Upper lobe of right lung (tissue), 1 donor: ENCODE data around the gene CCDC50. TPM values are rescaled to one million over a fixed set of nuclear protein-coding genes. Genes with fewer than 3 reads are reported as not detected.

Experiments
- ATAC-seq: fragments of 200-7000 bp; cut with Tn5 transposase; one replicate; pipeline ENCODE4 v1.9.1; 2020; ENCODE audit warnings: mild to moderate bottlenecking, moderate library complexity
- DNase-seq: peaks from one replicate; pipeline ENCODE4 v3.0.0-alpha.2; 2020
- H3K27ac ChIP-seq: fragments of 200-600 bp; one replicate; pipeline ENCODE4 v1.8.0; 2022
- H3K27me3 ChIP-seq: fragments of 200-600 bp; one replicate; pipeline ENCODE4 v1.8.0; 2022; ENCODE audit warnings: mild to moderate bottlenecking
- H3K36me3 ChIP-seq: fragments of 200-600 bp; one replicate; pipeline ENCODE4 v1.8.0; 2022
- H3K4me1 ChIP-seq: fragments of 200-600 bp; one replicate; pipeline ENCODE4 v1.8.0; 2022
- H3K4me3 ChIP-seq: fragments of 200-600 bp; one replicate; pipeline ENCODE4 v1.8.0; 2022; ENCODE audit warnings: mild to moderate bottlenecking
- H3K9me3 ChIP-seq: fragments of 200-600 bp; one replicate; pipeline ENCODE4 v1.8.0; 2022
- intact Hi-C: fragments of 100-400 bp; cut with DNase I; formaldehyde crosslinking; loops from one replicate; pipeline ENCODE4 v1.11.0; 2022
- total RNA-seq: library from RNA; stranded (reverse); fragmentation: NEBNext Ultra II Directional; extraction: Animal tissue kit (Norgen Biotek cat#: 25700); gene quantifications from one replicate; pipeline ENCODE4 v1.2.1, GENCODE V29; 2021
- TF ChIP-seq, protein P1 (sequence below): fragments of 200-600 bp; IDR thresholded peaks from one replicate; pipeline ENCODE4 v1.8.0; 2022; ENCODE audit warnings: antibody characterized with exemption
- donor health status: DM: no; HTN: yes; CAD: no; lungs with severe emphysema.

CCDC50 gene
- total RNA-seq, 1 donor from 2014 or later: 73.2 TPM

DNA sequence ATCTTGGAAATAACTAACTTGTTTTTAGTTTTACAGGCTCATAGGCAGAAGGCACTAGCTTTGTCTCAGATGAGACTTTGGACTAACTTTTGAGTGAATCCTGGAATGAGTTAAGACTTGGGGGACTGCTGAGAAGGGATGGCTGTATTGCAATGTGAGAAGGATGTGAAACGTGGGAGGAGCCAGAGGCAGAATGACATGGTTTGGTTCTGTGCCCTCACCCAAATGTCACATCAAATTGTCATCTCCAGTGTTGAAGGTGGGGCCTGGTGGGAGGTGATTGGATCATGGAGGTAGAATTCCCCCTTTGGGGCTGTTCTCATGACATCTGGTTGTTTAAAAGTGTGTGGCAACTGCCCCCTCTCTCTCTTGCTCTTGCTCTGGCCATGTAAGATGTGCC lies 28.8 kb upstream of the CCDC50 start:
- H3K27me3 ChIP-seq: no peaks in the 10 kb centered on the region
- TF ChIP-seq, protein P1, sequence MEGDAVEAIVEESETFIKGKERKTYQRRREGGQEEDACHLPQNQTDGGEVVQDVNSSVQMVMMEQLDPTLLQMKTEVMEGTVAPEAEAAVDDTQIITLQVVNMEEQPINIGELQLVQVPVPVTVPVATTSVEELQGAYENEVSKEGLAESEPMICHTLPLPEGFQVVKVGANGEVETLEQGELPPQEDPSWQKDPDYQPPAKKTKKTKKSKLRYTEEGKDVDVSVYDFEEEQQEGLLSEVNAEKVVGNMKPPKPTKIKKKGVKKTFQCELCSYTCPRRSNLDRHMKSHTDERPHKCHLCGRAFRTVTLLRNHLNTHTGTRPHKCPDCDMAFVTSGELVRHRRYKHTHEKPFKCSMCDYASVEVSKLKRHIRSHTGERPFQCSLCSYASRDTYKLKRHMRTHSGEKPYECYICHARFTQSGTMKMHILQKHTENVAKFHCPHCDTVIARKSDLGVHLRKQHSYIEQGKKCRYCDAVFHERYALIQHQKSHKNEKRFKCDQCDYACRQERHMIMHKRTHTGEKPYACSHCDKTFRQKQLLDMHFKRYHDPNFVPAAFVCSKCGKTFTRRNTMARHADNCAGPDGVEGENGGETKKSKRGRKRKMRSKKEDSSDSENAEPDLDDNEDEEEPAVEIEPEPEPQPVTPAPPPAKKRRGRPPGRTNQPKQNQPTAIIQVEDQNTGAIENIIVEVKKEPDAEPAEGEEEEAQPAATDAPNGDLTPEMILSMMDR: no peak
- no peaks in the 10 kb centered on the region for H3K9me3 ChIP-seq
- intact Hi-C loops: no loop called here
- H3K36me3 ChIP-seq: no peaks in the 10 kb centered on the region
- no peak overlapping the region for H3K27ac ChIP-seq
- ATAC-seq (no peak), DNase-seq (no peak)
- no peak overlapping the region for H3K4me3 ChIP-seq
- no peaks in the 10 kb centered on the region for H3K4me1 ChIP-seq

DNA sequence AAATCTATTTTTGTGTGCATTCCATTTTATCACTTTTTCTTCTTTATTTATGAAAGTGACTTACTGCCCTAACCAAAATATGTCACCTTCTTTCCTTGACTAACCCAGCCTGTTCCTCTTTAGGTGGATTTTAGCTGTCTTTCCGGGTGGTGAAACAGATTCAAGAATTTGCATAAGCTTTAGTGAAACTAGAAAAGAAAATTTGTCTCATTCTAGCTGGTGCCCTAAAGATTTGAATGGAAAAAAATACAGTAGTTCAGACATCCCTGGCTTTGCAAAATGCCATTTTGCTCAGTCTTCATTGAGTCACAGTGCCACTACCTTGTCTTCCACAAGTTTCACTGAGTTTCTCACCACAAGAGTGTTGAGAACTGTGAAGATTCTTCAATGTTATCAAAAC lies 28.2 kb upstream of the CCDC50 start:
- Histone ChIP-seq H3K36me3 (no peaks in the 10 kb centered on the region), H3K27ac (no peak overlapping the region), H3K4me1 (no peaks in the 10 kb centered on the region), H3K27me3 (no peaks in the 10 kb centered on the region), H3K9me3 (no peaks in the 10 kb centered on the region), H3K4me3 (no peak overlapping the region)
- no peak for ATAC-seq
- TF ChIP-seq, protein P1: no peak
- no peak for DNase-seq
- intact Hi-C loops: no loop called here

DNA sequence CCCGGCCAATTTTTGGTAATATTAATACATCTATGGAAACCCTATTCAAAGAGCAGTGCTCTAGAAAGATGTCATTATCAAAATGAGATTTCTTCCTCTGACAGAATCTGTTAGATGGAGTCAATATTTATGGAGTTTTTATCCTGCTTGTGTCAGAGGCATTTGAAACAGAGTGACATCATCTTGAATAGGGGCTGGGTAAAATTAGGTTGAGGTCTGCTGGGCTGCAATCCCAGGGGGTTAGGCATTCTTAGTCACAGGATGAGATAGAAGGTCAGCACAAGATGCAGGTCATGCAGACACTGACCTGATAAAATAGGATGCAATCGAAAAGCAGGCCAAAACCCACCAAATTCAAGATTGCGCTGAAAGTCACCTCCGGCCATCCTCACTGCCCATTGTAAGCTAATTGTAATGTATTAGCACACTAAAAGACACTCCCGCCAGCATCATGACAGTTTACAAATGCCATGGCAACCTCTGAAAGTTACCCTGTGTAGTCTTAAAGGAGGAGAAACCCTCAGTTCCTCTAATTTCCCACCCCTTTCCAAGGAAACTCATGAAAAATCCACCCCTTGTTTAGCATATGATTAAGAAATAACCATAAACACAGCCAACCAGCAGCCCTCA lies 27.3 kb upstream of the CCDC50 start:
- no peaks in the 10 kb centered on the region for H3K27me3 ChIP-seq
- DNase-seq (no peak), ATAC-seq (no peak)
- TF ChIP-seq, protein P1: no peak
- no peak overlapping the region for H3K27ac ChIP-seq
- no peak overlapping the region for H3K4me3 ChIP-seq
- H3K4me1 ChIP-seq: no peaks in the 10 kb centered on the region
- intact Hi-C loops: no loop called here
- no peaks in the 10 kb centered on the region for H3K9me3 ChIP-seq
- no peaks in the 10 kb centered on the region for H3K36me3 ChIP-seq

DNA sequence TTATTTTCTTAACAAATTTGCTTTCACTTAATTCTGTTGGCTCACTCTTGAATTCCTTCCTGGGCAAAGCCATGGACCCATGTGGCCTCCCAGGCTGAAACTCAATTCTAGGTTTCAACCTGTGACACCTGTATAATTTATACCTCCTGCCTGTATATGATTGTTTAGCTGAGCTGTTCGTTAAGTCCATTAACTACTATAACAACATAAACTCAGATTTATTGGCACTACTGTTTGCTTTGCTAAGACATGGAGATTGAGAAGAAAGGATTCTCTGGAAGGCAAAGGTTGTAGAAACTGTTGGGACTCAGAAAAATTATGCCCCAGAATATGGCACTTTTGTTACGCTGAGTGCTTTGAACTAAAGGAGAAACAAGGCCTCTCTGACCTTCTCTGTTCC lies 26.7 kb upstream of the CCDC50 start:
- ATAC-seq: no peak

DNA sequence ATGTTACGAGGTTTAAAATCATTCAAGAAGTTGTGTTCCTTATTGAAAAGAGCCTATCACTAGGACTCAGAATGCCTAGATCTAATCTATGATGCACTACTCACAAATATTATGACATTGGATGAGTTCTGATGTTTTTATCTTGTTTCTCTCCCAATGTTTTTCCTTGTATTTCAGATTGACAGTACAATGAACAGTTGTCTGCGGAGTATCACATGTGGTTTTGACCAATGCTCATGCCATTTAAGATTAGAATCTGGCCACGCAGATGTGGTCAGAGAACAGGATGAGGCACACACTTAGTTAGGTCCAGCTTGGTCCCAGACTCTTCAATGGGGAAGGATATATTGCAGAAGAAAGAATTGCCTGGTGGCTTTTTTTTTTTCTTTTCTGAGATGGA lies 25.6 kb upstream of the CCDC50 start:
- Histone ChIP-seq H3K4me1 (no peaks in the 10 kb centered on the region), H3K4me3 (no peak overlapping the region), H3K27ac (no peak overlapping the region), H3K36me3 (no peaks in the 10 kb centered on the region), H3K27me3 (no peaks in the 10 kb centered on the region), H3K9me3 (no peaks in the 10 kb centered on the region)
- no peak for ATAC-seq
- intact Hi-C loops: no loop called here
- DNase-seq: no peak
- TF ChIP-seq, protein P1: no peak

More for the DNA sequence above, 26.7 kb upstream of the CCDC50 start:
- Histone ChIP-seq H3K9me3 (no peaks in the 10 kb centered on the region), H3K36me3 (no peaks in the 10 kb centered on the region), H3K27ac (no peak overlapping the region), H3K4me1 (no peaks in the 10 kb centered on the region), H3K4me3 (no peak overlapping the region), H3K27me3 (no peaks in the 10 kb centered on the region)
- intact Hi-C loops: no loop called here
- TF ChIP-seq, protein P1: no peak
- DNase-seq: no peak

DNA sequence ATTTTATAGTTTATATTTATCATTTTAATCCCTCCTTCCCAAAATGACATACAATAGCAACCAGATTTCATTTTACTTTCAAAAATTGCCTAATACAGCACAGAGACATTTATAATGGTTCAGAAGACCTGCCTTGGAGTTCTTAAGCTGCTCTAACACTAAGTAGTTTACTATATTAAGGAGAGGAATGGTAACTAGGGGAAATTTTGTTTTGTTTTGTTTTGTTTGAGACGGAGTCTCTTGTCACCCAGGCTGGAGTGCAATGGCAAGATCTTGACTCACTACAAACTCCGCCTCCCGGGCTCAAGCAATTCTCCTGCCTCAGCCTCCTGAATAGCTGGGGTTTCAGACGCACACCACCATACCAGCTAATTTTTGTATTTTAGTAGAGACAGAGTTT lies 22.8 kb upstream of the CCDC50 start:
- intact Hi-C loops: no loop called here
- Histone ChIP-seq H3K4me3 (no peak overlapping the region), H3K4me1 (no peaks in the 10 kb centered on the region), H3K27me3 (no peaks in the 10 kb centered on the region), H3K36me3 (no peaks in the 10 kb centered on the region), H3K27ac (no peak overlapping the region), H3K9me3 (no peaks in the 10 kb centered on the region)
- TF ChIP-seq, protein P1: no peak
- DNase-seq: no peak
- no peak for ATAC-seq
